IMR-90 (cell line): Measurements from ENCODE around the gene SCAND1. TPM values are rescaled to one million over a fixed set of nuclear protein-coding genes. Genes with fewer than 3 reads are reported as not detected.

ENCODE experiments used
- ATAC-seq: fragments of 200-7000 bp; cut with Tn5 transposase; 2 replicates; pipeline ENCODE4 v1.9.1; 2020; ENCODE audit warnings: low read depth, mild to moderate bottlenecking, moderate library complexity
- BruUV-seq: library from RNA; stranded (reverse); fragments of 400-500 nt; replicated peaks from 2 replicates; lab custom pipeline; 2021; lab: Mats Ljungman, UMichigan
- CTCF ChIA-PET: fragments of 300-600 bp; formaldehyde crosslinking; extraction: SDS; loops from one replicate; lab custom pipeline; 2021; ENCODE audit warnings: antibody characterized with exemption; lab: Yijun Ruan, JAX
- POLR2A ChIA-PET: fragments of 300-600 bp; sonication (Branson Sonifier 250); formaldehyde crosslinking; loops from one replicate; lab custom pipeline; 2022; ENCODE audit warnings: antibody characterized with exemption; ENCODE audit not compliant: unreplicated experiment; lab: Charles Lee
- DNase-seq: peaks from one replicate; pipeline ENCODE4 v3.0.0; 2013
- H2AFZ ChIP-seq: replicated peaks from 2 replicates; pipeline ENCODE3; 2013; ENCODE audit warnings: low read length, mild to moderate bottlenecking; ENCODE audit not compliant: poor library complexity
- H2AK5ac ChIP-seq: 2 replicates; pipeline ENCODE4 v1.6.1; 2013; ENCODE audit warnings: low read depth, low read length, inconsistent platforms
- H2AK9ac ChIP-seq: replicated peaks from 2 replicates; pipeline ENCODE3; 2013; ENCODE audit warnings: mild to moderate bottlenecking, low read depth, low read length, moderate library complexity; ENCODE audit not compliant: poor library complexity
- H2BK120ac ChIP-seq: 2 replicates; pipeline ENCODE4 v1.6.1; 2013; ENCODE audit warnings: low read depth, low read length, inconsistent platforms
- H2BK15ac ChIP-seq: 3 replicates; pipeline ENCODE4 v1.6.1; 2013; ENCODE audit warnings: low read depth, low read length, inconsistent platforms
- H2BK20ac ChIP-seq: 2 replicates; pipeline ENCODE4 v1.6.1; 2013; ENCODE audit warnings: low read depth, mild to moderate bottlenecking, inconsistent platforms, low read length, moderate library complexity
- H2BK5ac ChIP-seq: 2 replicates; pipeline ENCODE4 v1.6.1; 2013; ENCODE audit warnings: mild to moderate bottlenecking, low read depth, low read length, inconsistent platforms; ENCODE audit not compliant: poor library complexity, severe bottlenecking
- H3K14ac ChIP-seq: replicated peaks from 2 replicates; pipeline ENCODE4 v1.6.1; 2013; ENCODE audit warnings: low read depth, low read length, inconsistent platforms
- H3K18ac ChIP-seq: 2 replicates; pipeline ENCODE4 v1.6.1; 2013; ENCODE audit warnings: low read depth, low read length, control low read depth
- H3K23ac ChIP-seq: 2 replicates; pipeline ENCODE4 v1.6.1; 2013; ENCODE audit warnings: low read depth, low read length, inconsistent platforms
- H3K27ac ChIP-seq: 2 replicates; pipeline ENCODE4 v1.5.1; 2013; ENCODE audit warnings: mild to moderate bottlenecking, control low read depth, low read length; ENCODE audit not compliant: insufficient read depth
- H3K27me3 ChIP-seq: 2 replicates; pipeline ENCODE4 v1.6.1; 2013; ENCODE audit warnings: low read length; ENCODE audit not compliant: control insufficient read depth, insufficient read depth
- H3K36me3 ChIP-seq: 2 replicates; pipeline ENCODE4 v1.6.1; 2013; ENCODE audit warnings: low read length, mixed read lengths; ENCODE audit not compliant: control insufficient read depth, insufficient read depth
- H3K4ac ChIP-seq: 2 replicates; pipeline ENCODE4 v1.6.1; 2013; ENCODE audit warnings: low read depth, low read length, inconsistent platforms
- H3K4me1 ChIP-seq: 2 replicates; pipeline ENCODE4 v1.6.1; 2013; ENCODE audit warnings: low read length, mixed read lengths; ENCODE audit not compliant: control insufficient read depth, insufficient read depth
- H3K4me2 ChIP-seq: 2 replicates; pipeline ENCODE4 v1.6.1; 2013; ENCODE audit warnings: low read depth, mild to moderate bottlenecking, control low read depth, low read length, moderate library complexity
- H3K4me3 ChIP-seq: 2 replicates; pipeline ENCODE4 v1.5.1; 2013; ENCODE audit warnings: low read depth, mild to moderate bottlenecking, control low read depth, low read length, moderate library complexity; ENCODE audit not compliant: insufficient read depth
- H3K56ac ChIP-seq: 2 replicates; pipeline ENCODE4 v1.6.1; 2013; ENCODE audit warnings: low read length, inconsistent platforms; ENCODE audit not compliant: insufficient read depth; ENCODE audit errors: extremely low read depth
- H3K79me1 ChIP-seq, 2 experiments: 2 replicates each; pipeline ENCODE4 v1.6.1; 2013; ENCODE audit warnings: low read length in 2 of 2, inconsistent platforms in 1 of 2, low read depth in 1 of 2
- H3K9ac ChIP-seq: 2 replicates; pipeline ENCODE4 v1.6.1; 2013; ENCODE audit warnings: low read depth, low read length, control low read depth
- H3K9me1 ChIP-seq: 2 replicates; pipeline ENCODE4 v1.6.1; 2013; ENCODE audit warnings: low read length, inconsistent platforms; ENCODE audit not compliant: insufficient read depth
- H3K9me3 ChIP-seq: 2 replicates; pipeline ENCODE4 v1.6.1; 2013; ENCODE audit warnings: low read length; ENCODE audit not compliant: control insufficient read depth, insufficient read depth
- H4K20me1 ChIP-seq: 2 replicates; pipeline ENCODE4 v1.6.1; 2013; ENCODE audit warnings: low read length, inconsistent platforms; ENCODE audit not compliant: insufficient read depth
- H4K5ac ChIP-seq: 2 replicates; pipeline ENCODE4 v1.6.1; 2013; ENCODE audit warnings: mild to moderate bottlenecking, low read depth, low read length, control low read depth
- H4K8ac ChIP-seq, 2 experiments: 2 replicates each; pipeline ENCODE4 v1.6.1; 2013; ENCODE audit warnings: low read depth in 2 of 2, low read length in 2 of 2, control low read depth in 1 of 2, inconsistent platforms in 1 of 2
- H4K91ac ChIP-seq: 2 replicates; pipeline ENCODE4 v1.6.1; 2013; ENCODE audit warnings: low read depth, low read length, inconsistent platforms; ENCODE audit not compliant: insufficient read depth
- CEBPB ChIP-seq: IDR thresholded peaks from 2 replicates; pipeline ENCODE4 v1.6.1; 2012; ENCODE audit warnings: low read depth, low read length, improper control_type of control experiment
- MAZ ChIP-seq: IDR thresholded peaks from 2 replicates; pipeline ENCODE4 v1.6.1; 2012; ENCODE audit warnings: low read depth, mild to moderate bottlenecking, low read length, improper control_type of control experiment, moderate library complexity, borderline replicate concordance
- MXI1 ChIP-seq: IDR thresholded peaks from 2 replicates; pipeline ENCODE4 v1.6.1; 2012; ENCODE audit warnings: low read depth, mild to moderate bottlenecking, low read length, moderate library complexity, borderline replicate concordance
- RAD21 ChIP-seq: IDR thresholded peaks from 2 replicates; pipeline ENCODE4 v1.6.1; 2012; ENCODE audit warnings: low read length, improper control_type of control experiment
- RFX5 ChIP-seq: IDR thresholded peaks from 2 replicates; pipeline ENCODE4 v1.8.0; 2012; ENCODE audit warnings: low read depth, mild to moderate bottlenecking, low read length, moderate library complexity
- SMC3 ChIP-seq: fragments of 150-350 bp; IDR thresholded peaks from 2 replicates; pipeline ENCODE4 v1.6.1; 2016; ENCODE audit warnings: low read depth, mild to moderate bottlenecking, antibody characterized with exemption, low read length, moderate library complexity
- WGBS, 2 experiments: methylation state at CpG; one replicate each; pipeline versions ENCODE4 v1.1.5 to v1.1.7; 2013; ENCODE audit warnings: missing lambda C conversion rate in 2 of 2; ENCODE audit not compliant: insufficient read length in 1 of 2; ENCODE audit errors: extremely low coverage in 2 of 2; 5-methylcytosine and 5-hydroxymethylcytosine counted together
- dilution Hi-C: fragments of 300-500 bp; cut with HindIII; formaldehyde crosslinking; loops from one replicate; pipeline ENCODE4 v1.14.3; 2018; ENCODE audit warnings: low sequenced_read_pairs; ENCODE audit not compliant: unreplicated experiment
- in situ Hi-C: fragments of 300-500 bp; cut with MboI; formaldehyde crosslinking; loops from 3 replicates; pipeline ENCODE4 v1.14.3; 2019; ENCODE audit warnings: low sequenced_read_pairs, inconsistent platforms, mixed read lengths
- intact Hi-C: fragments of 100-400 bp; cut with micrococcal nuclease; formaldehyde crosslinking; loops from 2 replicates; pipeline ENCODE4 v1.10.0; 2022
- polyA plus RNA-seq, 3 experiments: library from polyadenylated mRNA; depleted of rRNA; stranded (reverse); fragments of >200 nt; gene quantifications; 2 replicates each; pipeline ENCODE4 v1.2.3, GENCODE V29; 2012; ENCODE audit warnings: low replicate concordance in 1 of 3
- total RNA-seq: library from RNA; depleted of rRNA; stranded (reverse); fragments of >200 nt; gene quantifications from 2 replicates; pipeline ENCODE4 v1.2.3, GENCODE V29; 2012
- TF ChIP-seq, protein P1 (sequence below): fragments of 150-350 bp; IDR thresholded peaks from 2 replicates; pipeline ENCODE4 v1.6.1; 2016; ENCODE audit warnings: low read depth, mild to moderate bottlenecking, low read length, moderate library complexity, borderline replicate concordance
- TF ChIP-seq, protein P2 (sequence below): fragments of 150-350 bp; IDR thresholded peaks from 2 replicates; pipeline ENCODE4 v1.6.1; 2017; ENCODE audit warnings: mild to moderate bottlenecking, antibody characterized with exemption, low read length, low read depth
- TF ChIP-seq, protein P3 (sequence below): conservative IDR thresholded peaks from 2 replicates; pipeline ENCODE4 v1.5.1; 2012; ENCODE audit warnings: mild to moderate bottlenecking, low read depth, low read length, improper control_type of control experiment

SCAND1 gene
- total and polyA plus RNA-seq, 2 of the 4 experiments (the other 2 are of a cell fraction) = 7.5 to 26.8 TPM

DNA sequence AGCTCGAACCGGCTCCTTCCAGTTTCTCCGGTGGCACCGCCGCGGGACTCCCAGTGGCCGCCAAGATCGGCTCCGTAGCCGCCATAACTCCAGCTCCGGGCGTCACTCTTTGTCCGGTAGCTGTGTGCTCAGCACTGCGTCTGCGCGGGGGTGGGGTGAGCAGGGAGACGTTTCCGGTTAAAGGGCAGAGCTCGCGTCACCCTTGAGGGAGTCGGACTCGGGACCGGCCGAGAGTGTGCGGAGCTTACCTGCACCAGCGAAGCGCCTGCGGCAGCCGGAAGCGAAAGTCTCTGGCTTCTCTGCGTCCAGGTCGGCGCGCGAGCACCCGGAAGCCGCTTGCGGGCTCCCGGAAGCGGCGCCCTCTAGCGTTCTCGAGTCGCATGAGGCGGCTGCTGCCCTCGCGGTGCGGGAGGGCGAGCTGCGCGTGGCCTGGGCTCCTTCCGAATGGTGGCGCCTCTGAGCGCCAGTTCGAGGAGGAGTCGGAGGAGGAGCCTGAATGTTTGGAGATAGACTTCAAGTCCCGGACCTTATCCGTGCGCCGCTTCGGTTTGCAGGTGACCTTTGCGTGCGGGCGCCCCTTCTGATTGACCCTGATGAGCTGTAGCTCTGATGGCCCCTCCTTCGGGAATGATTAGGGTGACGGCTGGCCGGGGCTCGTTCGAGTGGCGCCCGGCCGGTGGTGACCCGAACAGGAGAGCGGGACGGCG lies at the start of gene SCAND1 (continued):
- TF ChIP-seq RAD21 = peak; percentile 53
- peak; percentile 88 for TF ChIP-seq MXI1
- TF ChIP-seq, protein P1, sequence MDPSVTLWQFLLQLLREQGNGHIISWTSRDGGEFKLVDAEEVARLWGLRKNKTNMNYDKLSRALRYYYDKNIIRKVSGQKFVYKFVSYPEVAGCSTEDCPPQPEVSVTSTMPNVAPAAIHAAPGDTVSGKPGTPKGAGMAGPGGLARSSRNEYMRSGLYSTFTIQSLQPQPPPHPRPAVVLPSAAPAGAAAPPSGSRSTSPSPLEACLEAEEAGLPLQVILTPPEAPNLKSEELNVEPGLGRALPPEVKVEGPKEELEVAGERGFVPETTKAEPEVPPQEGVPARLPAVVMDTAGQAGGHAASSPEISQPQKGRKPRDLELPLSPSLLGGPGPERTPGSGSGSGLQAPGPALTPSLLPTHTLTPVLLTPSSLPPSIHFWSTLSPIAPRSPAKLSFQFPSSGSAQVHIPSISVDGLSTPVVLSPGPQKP = no peak

DNA sequence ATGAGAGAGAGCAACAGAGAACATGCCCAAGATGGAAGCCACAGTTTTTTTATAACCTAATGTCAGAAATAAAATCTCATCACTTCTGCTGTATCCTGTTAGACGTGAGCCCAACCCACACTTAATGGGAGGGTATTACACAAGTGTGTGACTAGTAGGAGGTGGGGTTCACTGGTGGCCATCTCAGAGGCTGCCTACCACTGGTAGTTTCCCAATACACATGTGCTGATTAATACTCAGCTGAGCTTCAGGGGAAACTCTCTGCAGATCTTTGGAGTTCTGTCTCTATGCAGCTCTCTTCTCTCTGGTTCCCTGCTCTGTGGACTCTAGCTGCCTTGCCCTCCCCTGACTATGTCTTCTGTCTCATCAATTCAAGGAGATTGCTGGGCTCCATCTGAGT lies 49.7 kb upstream of the SCAND1 start:
- no peaks in the 10 kb centered on the region for H3K36me3 ChIP-seq
- no peak overlapping the region for H2BK20ac ChIP-seq
- no peak overlapping the region for H2AK9ac ChIP-seq
- no peak overlapping the region for H3K18ac ChIP-seq
- H3K14ac ChIP-seq = no peak overlapping the region
- no peak overlapping the region for H3K27ac ChIP-seq
- in situ Hi-C loops = no loop called here
- H3K4me3 ChIP-seq = no peak overlapping the region
- no peak for TF ChIP-seq SMC3
- TF ChIP-seq RAD21 = no peak
- no peak for TF ChIP-seq CEBPB
- TF ChIP-seq MAZ = no peak
- TF ChIP-seq, protein P2, sequence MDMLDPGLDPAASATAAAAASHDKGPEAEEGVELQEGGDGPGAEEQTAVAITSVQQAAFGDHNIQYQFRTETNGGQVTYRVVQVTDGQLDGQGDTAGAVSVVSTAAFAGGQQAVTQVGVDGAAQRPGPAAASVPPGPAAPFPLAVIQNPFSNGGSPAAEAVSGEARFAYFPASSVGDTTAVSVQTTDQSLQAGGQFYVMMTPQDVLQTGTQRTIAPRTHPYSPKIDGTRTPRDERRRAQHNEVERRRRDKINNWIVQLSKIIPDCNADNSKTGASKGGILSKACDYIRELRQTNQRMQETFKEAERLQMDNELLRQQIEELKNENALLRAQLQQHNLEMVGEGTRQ = no peak
- TF ChIP-seq, protein P3, sequence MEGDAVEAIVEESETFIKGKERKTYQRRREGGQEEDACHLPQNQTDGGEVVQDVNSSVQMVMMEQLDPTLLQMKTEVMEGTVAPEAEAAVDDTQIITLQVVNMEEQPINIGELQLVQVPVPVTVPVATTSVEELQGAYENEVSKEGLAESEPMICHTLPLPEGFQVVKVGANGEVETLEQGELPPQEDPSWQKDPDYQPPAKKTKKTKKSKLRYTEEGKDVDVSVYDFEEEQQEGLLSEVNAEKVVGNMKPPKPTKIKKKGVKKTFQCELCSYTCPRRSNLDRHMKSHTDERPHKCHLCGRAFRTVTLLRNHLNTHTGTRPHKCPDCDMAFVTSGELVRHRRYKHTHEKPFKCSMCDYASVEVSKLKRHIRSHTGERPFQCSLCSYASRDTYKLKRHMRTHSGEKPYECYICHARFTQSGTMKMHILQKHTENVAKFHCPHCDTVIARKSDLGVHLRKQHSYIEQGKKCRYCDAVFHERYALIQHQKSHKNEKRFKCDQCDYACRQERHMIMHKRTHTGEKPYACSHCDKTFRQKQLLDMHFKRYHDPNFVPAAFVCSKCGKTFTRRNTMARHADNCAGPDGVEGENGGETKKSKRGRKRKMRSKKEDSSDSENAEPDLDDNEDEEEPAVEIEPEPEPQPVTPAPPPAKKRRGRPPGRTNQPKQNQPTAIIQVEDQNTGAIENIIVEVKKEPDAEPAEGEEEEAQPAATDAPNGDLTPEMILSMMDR = no peak
- no peak for TF ChIP-seq RFX5
- no peak for TF ChIP-seq MXI1
- H3K4me1 ChIP-seq = no peaks in the 10 kb centered on the region
- no peak overlapping the region for H4K8ac ChIP-seq
- H4K5ac ChIP-seq = no peak overlapping the region
- H3K27me3 ChIP-seq = peaks cover 2% of the 10 kb centered on the region; the same call in 1 of the 2 replicates
- H4K20me1 ChIP-seq = no peaks in the 10 kb centered on the region
- no peaks in the 10 kb centered on the region for H3K79me1 ChIP-seq
- DNase-seq (no peak), ATAC-seq (no peak)
- dilution Hi-C loops = no loop called here
- WGBS, 2 experiments = no CpG with 5 or more reads among the region's 1 CpG
- no peak overlapping the region for H3K4ac ChIP-seq
- no peak overlapping the region for H4K91ac ChIP-seq
- no peak overlapping the region for H2AFZ ChIP-seq
- H3K4me2 ChIP-seq = no peak overlapping the region
- ChIA-PET POLR2A (no interaction called here), CTCF (interaction anchor here (1.0 to 1.3 kb wide), 3 partner anchors 9 to 13 kb away, joined by 3 to 7 read pairs (median 3); no protein-coding TSS in a partner anchor)
- no peak overlapping the region for H3K23ac ChIP-seq
- H3K9me3 ChIP-seq = peaks cover 7% of the 10 kb centered on the region
- no peak overlapping the region for H2BK15ac ChIP-seq
- no TSS peak for BruUV-seq
- no peak overlapping the region for H2AK5ac ChIP-seq
- intact Hi-C loops = no loop called here
- no peak overlapping the region for H3K56ac ChIP-seq
- H2BK120ac ChIP-seq = no peak overlapping the region
- H3K9me1 ChIP-seq = no peaks in the 10 kb centered on the region
- no peak overlapping the region for H2BK5ac ChIP-seq
- no peak overlapping the region for H3K9ac ChIP-seq
